Cardiac muscle cell (in vitro differentiated cells and primary cell): ENCODE results near the gene TNFAIP8L3. TPM values are rescaled to one million over a fixed set of nuclear protein-coding genes. Genes with fewer than 3 reads are reported as not detected.

ENCODE experiments used
- DNase-seq, 2 donors: peaks; one replicate each; pipeline versions ENCODE4 v3.0.0 to v3.0.0-alpha.2; 2010 to 2017; ENCODE audit warnings: low read depth in 1 of 2, low spot score in 1 of 2
- H3K27ac ChIP-seq: fragments of 200-600 bp; sonication (generic); 2 replicates; pipeline ENCODE4 v1.5.1; 2016
- H3K27me3 ChIP-seq: fragments of 200-600 bp; sonication (generic); 2 replicates; pipeline ENCODE4 v1.6.0; 2016; ENCODE audit warnings: control low read depth
- H3K36me3 ChIP-seq: fragments of 200-600 bp; sonication (generic); 2 replicates; pipeline ENCODE4 v1.5.1; 2016; ENCODE audit warnings: control low read depth
- H3K4me1 ChIP-seq: fragments of 200-600 bp; sonication (generic); 2 replicates; pipeline ENCODE4 v1.8.1; 2017; ENCODE audit warnings: low read depth, mild to moderate bottlenecking, mixed run types
- H3K4me3 ChIP-seq: fragments of 200-600 bp; sonication (generic); 2 replicates; pipeline ENCODE4 v1.5.1; 2016; ENCODE audit warnings: mild to moderate bottlenecking
- H3K9me3 ChIP-seq: fragments of 200-600 bp; sonication (generic); 2 replicates; pipeline ENCODE4 v1.5.1; 2017; ENCODE audit warnings: low read depth, mild to moderate bottlenecking, control low read depth
- polyA plus RNA-seq: library from polyadenylated mRNA; unstranded; fragments of >200 nt; fragmentation: Nextera tagmentation; extraction: Ambion mirVana; gene quantifications from 2 replicates; pipeline ENCODE4 v1.2.1, GENCODE V29; 2016
- total RNA-seq: library from RNA; depleted of rRNA; stranded (reverse); fragments of >200 nt; gene quantifications from 2 replicates; pipeline ENCODE4 v1.2.3, GENCODE V29; 2016
- TF ChIP-seq, protein P1 (sequence below): IDR thresholded peaks from 2 replicates; pipeline ENCODE4 v1.5.1; 2012; ENCODE audit warnings: low read depth, mild to moderate bottlenecking, low read length

Gene TNFAIP8L3
- total and polyA plus RNA-seq, 2 experiments from 2014 or later, result not detected

DNA sequence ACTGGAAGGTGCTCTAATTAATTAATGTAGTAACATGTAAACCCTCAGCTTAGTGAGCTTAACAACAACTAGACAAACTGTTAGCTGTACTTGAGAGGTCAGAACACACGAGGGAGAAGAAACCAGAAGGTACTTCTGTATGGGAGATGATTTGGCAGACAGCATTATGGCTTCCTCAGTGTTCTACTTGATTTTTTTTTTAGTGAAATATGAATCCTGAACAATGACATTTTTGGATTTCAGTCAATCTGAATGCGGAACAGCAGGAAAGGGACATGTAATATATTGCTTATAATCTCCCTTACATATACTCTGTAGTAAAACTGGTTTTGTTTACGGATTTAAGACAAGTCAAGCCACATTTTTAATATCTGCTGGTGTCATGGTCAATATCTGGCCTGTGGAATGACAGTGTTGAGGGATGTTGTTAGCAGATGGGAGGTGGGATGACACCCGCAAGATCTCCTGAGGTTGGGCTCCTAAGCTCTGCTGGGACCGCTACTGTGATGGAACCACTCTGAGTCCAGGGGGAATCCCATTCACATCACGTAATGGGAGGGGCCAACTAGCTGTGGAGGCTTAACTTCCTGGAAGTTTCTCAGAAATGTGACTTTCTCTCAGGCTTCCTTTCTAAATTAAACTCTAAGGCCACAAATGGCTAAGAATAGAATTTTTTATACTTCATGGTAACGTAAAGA lies 18.7 kb downstream of the TNFAIP8L3 start:
- Histone ChIP-seq H3K4me1 (no peaks in the 10 kb centered on the region), H3K27ac (no peak overlapping the region), H3K9me3 (no peaks in the 10 kb centered on the region), H3K27me3 (peaks cover 12% of the 10 kb centered on the region), H3K4me3 (no peak overlapping the region), H3K36me3 (no peaks in the 10 kb centered on the region)
- no peak for DNase-seq
- TF ChIP-seq, protein P1, sequence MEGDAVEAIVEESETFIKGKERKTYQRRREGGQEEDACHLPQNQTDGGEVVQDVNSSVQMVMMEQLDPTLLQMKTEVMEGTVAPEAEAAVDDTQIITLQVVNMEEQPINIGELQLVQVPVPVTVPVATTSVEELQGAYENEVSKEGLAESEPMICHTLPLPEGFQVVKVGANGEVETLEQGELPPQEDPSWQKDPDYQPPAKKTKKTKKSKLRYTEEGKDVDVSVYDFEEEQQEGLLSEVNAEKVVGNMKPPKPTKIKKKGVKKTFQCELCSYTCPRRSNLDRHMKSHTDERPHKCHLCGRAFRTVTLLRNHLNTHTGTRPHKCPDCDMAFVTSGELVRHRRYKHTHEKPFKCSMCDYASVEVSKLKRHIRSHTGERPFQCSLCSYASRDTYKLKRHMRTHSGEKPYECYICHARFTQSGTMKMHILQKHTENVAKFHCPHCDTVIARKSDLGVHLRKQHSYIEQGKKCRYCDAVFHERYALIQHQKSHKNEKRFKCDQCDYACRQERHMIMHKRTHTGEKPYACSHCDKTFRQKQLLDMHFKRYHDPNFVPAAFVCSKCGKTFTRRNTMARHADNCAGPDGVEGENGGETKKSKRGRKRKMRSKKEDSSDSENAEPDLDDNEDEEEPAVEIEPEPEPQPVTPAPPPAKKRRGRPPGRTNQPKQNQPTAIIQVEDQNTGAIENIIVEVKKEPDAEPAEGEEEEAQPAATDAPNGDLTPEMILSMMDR, result no peak

DNA sequence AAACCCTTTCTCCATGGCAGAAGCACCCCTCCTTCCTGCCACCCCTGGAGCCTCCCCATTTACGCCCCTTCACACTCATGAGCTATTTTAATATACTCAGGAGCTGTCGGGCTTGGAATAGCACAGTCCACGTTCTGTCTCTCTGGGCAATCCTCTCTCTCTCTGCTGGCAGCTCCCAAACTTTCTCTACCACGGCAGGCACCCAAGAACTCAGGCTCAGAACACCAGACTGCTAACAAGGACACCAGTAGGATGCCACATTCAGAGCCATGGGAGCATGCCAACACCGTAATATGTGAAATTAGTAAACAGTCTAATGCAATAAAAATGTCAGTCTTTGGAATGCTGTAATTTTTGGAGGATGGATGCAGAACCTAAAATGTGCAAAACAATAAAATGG lies 19.3 kb downstream of the TNFAIP8L3 start:
- TF ChIP-seq, protein P1, result no peak
- no peak for DNase-seq
- H3K4me1 ChIP-seq, result no peaks in the 10 kb centered on the region
- no peaks in the 10 kb centered on the region for H3K9me3 ChIP-seq
- peaks cover 12% of the 10 kb centered on the region for H3K27me3 ChIP-seq
- no peak overlapping the region for H3K4me3 ChIP-seq
- H3K27ac ChIP-seq, result no peak overlapping the region
- no peaks in the 10 kb centered on the region for H3K36me3 ChIP-seq

DNA sequence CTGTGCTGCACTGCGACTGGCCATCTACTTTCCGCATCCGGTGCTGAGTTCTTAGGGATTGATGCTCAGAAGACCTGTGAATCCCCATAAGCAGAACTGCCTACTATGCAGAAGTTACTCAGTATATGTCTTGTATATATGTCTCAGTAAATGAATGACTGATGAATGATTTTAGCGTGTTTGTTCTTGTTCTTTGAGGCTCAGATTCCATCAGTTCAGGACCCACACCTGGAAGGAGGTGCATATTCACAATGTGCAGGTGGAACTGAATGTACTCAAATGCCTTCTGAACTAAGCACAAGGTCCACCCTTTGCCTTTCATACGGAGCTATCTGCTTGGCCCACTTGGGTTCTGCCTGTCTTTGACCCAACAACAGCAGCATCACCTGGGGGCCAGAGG lies 19.8 kb downstream of the TNFAIP8L3 start:
- TF ChIP-seq, protein P1, result no peak
- no peaks in the 10 kb centered on the region for H3K4me1 ChIP-seq
- H3K36me3 ChIP-seq, result no peaks in the 10 kb centered on the region
- H3K9me3 ChIP-seq, result no peaks in the 10 kb centered on the region
- DNase-seq, result no peak
- H3K27me3 ChIP-seq, result peaks cover 12% of the 10 kb centered on the region
- H3K27ac ChIP-seq, result no peak overlapping the region
- H3K4me3 ChIP-seq, result no peak overlapping the region

DNA sequence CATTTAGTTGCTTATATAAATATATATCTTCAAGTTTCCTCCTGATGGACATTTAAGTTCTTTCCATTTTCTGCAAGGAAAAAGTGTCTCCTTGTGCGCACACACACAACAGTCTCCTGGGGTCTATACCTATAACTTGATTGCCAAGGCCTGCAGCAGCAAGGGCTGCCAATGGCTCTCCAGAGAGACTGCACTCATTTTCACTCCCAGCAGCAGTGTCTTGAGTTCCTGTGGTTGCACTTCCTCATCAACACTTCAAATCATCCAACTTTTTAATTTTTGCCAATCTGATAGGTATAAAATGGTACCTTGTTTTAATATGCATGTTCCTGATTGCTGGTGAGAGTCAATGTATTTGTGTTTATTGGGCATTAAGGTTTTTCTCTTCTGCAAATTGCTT lies 23.1 kb downstream of the TNFAIP8L3 start:
- H3K4me3 ChIP-seq, result no peak overlapping the region
- H3K4me1 ChIP-seq, result no peaks in the 10 kb centered on the region
- TF ChIP-seq, protein P1, result no peak
- H3K9me3 ChIP-seq, result no peaks in the 10 kb centered on the region
- no peak overlapping the region for H3K27ac ChIP-seq
- H3K36me3 ChIP-seq, result no peaks in the 10 kb centered on the region
- peaks cover 12% of the 10 kb centered on the region for H3K27me3 ChIP-seq
- DNase-seq, result no peak

DNA sequence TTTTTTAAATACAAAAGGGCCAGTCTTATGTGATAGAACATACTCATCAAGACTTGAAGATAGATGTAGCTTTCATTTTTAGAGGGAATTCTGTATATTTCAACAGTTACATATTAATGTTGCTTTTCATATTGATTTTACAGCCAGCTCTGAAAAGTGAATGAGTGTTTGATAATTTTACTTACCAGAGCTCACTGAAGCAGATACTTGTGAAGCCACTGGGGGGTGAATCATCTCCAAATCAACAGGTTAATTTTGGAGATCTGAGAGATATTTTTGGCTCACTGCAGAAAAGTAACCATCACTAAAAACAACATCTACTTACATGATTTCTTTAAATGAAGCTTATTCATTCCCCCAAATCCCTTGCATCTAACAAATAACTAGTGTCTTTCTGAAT lies 24.7 kb downstream of the TNFAIP8L3 start:
- Histone ChIP-seq H3K27me3 (peaks cover 15% of the 10 kb centered on the region), H3K4me3 (no peak overlapping the region), H3K9me3 (no peaks in the 10 kb centered on the region), H3K36me3 (no peaks in the 10 kb centered on the region), H3K27ac (no peak overlapping the region), H3K4me1 (no peaks in the 10 kb centered on the region)
- TF ChIP-seq, protein P1, result no peak
- no peak for DNase-seq
